ENCODE measurements around the gene DYNC1LI1.

DYNC1LI1 gene

DNA sequence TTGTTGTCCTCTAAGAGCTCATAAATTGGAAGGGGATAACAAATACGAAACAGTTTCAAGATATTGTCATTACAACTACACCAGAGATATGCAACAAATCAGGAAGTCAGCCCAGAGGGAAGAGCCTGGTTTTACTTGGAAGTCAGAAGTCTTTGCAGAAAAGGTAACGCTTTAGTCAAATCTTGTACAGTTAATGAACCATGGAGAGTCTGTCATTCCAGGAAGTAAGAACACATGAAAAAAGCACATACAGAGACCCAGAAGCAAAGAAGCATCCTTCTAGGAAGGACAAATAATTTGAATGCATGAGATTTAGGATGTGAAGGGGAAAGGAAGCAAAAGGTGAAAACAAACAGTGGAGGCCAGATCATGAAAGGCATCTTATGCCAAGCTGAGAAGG, 19.6 kb downstream of the DYNC1LI1 start:
- TF ChIP-seq CTCF (IDR thresholded peaks at IDR 0.05) = no peak

DNA sequence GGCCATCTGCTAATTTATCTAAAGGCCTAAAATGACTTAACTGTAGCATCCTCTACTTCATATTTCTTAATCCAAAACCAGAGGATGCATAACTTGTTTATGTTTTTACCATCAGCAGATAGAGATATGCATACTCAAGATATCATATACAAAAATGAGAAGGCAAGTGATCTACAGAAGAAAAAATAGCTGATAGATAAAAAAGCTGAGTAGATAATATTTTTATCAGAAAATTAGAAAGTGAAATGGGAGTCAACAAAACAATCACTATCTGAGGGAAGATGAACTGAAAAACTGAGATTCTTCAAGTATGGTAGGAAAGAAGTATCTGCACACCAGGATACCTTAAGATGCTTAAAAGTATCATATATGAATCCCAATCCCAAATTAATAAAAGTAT, 25.4 kb downstream of the DYNC1LI1 start:
- TF ChIP-seq CTCF (IDR thresholded peaks at IDR 0.05) = no peak

GRCh38 chr3:32544894-32545293, 25.8 kb downstream of the DYNC1LI1 start:
- no peak for TF ChIP-seq CTCF (IDR thresholded peaks at IDR 0.05)

GRCh38 chr3:32542807-32543206, 27.9 kb downstream of the DYNC1LI1 start:
- no peak for TF ChIP-seq CTCF (IDR thresholded peaks at IDR 0.05)

DNA sequence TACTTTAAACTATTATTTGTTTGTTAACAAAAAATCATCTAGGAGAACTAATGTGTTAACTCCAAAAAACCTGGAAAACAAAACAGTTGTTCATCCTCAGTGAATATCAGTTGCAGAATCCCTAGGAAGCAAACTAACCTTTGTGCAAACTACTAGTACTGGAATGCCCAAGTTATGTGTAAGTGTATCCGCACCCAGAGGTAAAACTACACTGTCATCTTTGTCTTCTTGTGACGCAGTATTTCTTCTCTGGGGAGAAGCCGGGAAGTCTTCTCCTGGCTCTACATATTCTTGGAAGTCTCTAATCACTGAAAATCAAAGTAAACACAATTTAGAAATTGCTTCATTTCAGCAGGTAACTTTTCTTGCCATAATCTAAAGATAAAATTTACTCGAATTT, 29.8 kb downstream of the DYNC1LI1 start:
- no peak for TF ChIP-seq CTCF (IDR thresholded peaks at IDR 0.05)

GRCh38 chr3:32532434-32532833, 38.2 kb downstream of the DYNC1LI1 start:
- no peak for TF ChIP-seq CTCF (IDR thresholded peaks at IDR 0.05)

DNA sequence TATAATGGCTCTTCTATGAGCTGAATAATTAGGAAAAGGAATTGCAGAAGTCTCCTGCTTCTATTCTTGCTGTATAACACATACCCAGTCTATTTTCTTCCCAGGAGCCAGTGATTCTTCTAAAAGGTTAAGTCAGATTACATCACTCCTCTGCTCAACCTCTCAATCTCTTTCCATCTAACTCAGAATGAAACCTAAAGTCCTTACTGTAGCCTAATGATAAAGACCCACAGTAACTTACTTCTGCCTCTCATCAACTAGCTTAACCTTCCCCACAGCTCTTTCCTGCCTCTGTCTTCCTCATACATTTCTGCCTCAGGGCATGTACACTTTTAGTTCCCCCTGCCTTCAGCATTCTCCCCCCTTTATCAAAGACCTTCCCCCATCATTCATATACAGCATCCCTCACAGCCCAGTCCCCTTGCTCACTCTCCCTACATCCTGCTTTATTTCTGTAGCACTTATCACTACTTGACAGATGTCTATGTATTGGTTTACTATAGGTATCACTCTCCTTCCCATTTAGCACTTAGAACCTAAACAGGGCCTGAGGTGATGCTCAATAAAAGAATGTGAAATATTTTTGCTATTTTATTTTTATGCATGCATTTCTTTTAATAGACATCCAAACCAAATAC, 39.5 kb downstream of the DYNC1LI1 start:
- no peak for TF ChIP-seq CTCF (IDR thresholded peaks at IDR 0.05)

DNA sequence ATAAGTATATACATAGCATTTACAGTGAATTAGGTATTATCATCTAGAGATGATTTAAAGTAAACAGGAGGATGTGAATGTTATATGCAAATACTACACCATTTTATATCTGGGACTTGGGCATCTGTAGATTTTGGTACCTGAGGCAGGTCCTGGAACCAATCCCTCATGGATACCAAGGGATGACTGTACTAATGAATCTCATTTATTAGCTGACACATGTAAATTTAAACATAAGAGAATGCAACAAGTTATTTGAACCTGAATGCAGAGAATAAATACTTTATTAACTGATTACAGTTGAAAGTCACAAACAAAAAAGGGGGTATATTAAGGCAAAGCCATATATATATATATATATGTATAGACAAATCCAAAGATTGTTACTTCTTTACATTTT, 44.9 kb downstream of the DYNC1LI1 start:
- TF ChIP-seq CTCF (IDR thresholded peaks at IDR 0.05) = no peak

Measured in LNCAP (cell line).